ENCODE data around the gene COL27A1. TPM values are rescaled to one million over a fixed set of nuclear protein-coding genes. Genes with fewer than 3 reads are reported as not detected.

The COL27A1 gene
- polyA plus RNA-seq, 1 of the 3 experiments (the other 2 are of a cell fraction), result 8.7 TPM

DNA sequence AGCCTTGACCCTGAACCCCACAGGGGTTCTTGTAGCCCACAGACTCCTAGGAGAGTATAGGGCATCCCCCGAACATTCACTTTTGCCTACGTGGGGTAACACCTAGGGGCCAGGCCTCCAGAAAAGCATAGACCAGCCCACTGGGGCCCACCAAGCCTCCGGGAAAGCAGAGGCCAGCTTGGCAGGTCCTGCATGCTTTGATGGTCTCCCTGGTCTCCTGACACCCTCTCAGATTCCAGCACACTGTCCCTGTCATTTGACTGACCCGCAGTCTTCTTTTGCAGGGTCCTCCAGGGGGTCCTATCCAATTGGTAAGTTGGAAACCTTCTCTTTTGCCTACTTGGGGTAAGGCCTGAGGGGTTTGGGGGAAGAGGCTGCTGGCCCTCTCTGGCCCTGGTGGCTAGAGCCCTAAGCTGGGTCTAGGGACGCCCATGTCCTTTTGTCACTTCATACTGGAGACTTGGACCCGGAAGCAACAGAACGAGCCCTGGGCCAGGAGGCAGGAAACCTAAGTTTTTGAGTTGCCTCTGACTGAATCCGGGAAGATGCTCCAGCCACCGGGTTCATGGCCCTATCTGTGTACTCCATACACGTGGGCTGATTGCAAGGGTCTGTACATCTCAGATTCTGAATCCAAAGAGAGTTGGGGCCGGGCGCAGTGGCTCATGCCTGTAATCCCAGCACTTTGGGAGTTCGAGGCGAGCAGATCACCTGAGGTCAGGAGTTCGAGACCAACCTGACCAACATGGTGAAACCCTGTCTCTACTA is 146.6 kb downstream of the COL27A1 start:
- Histone ChIP-seq H3K9ac (no peak overlapping the region), H2AFZ (ENCODE audit: low read depth) (no peak overlapping the region), H3K9me2 (no peaks in the 10 kb centered on the region), H3K79me2 (ENCODE audit: insufficient read depth) (no peaks in the 10 kb centered on the region), H3K4me1 (ENCODE audit: control insufficient read depth in 1 of 2, insufficient read depth in 2 of 2, low read depth in 1 of 2, low read length in 1 of 2) (peaks cover 0 to 5% of the 10 kb centered on the region in 2 experiments; a peak in 1 of 4 replicates), H3K27me3 (ENCODE audit: insufficient read depth) (no peaks in the 10 kb centered on the region), H3K27ac (ENCODE audit: low read depth in 2 of 2, low read length in 1 of 2) (no peak overlapping the region), H3K36me3 (replicated peaks in 1 of 2; ENCODE audit: control insufficient read depth in 1 of 2, insufficient read depth in 2 of 2, low read length in 1 of 2) (peaks cover 0 to 22% of the 10 kb centered on the region in 2 experiments), H3K9me3 (no peaks in the 10 kb centered on the region), H3K4me2 (no peak overlapping the region), H3K4me3 (ENCODE audit: low read depth in 2 of 2, low read length in 1 of 2) (no peak overlapping the region), H4K20me1 (ENCODE audit: insufficient read depth) (no peaks in the 10 kb centered on the region), H3F3A (replicated peaks; ENCODE audit: insufficient read depth) (peaks cover 6% of the 10 kb centered on the region)
- no peak for DNase-seq
- TF ChIP-seq MXI1 (IDR thresholded peaks at IDR 0.05; ENCODE audit: low read depth, low read length) (no peak), EZH2phosphoT487 (IDR thresholded peaks at IDR 0.05; ENCODE audit: borderline replicate concordance, low read depth) (no peak), CHD2 (IDR thresholded peaks at IDR 0.05; ENCODE audit: low read length, partially characterized antibody) (no peak), YY1 (IDR thresholded peaks at IDR 0.05; ENCODE audit: low read depth) (no peak), FOXJ3 (CRISPR knock-in tag; IDR thresholded peaks at IDR 0.05) (no peak), SIN3A (IDR thresholded peaks at IDR 0.05; ENCODE audit: borderline replicate concordance, low read depth, low read length) (no peak), FOSL2 (IDR thresholded peaks at IDR 0.05; ENCODE audit: borderline replicate concordance, low read depth) (no peak), TEAD4 (IDR thresholded peaks at IDR 0.05; ENCODE audit: borderline replicate concordance, insufficient read depth) (no peak), GATA2 (CRISPR knock-in tag; IDR thresholded peaks at IDR 0.05) (no peak), RAD21 (IDR thresholded peaks at IDR 0.05; ENCODE audit: low read length) (no peak), RFX5 (IDR thresholded peaks at IDR 0.05; ENCODE audit: low read length) (no peak)
- TF ChIP-seq, protein P1, sequence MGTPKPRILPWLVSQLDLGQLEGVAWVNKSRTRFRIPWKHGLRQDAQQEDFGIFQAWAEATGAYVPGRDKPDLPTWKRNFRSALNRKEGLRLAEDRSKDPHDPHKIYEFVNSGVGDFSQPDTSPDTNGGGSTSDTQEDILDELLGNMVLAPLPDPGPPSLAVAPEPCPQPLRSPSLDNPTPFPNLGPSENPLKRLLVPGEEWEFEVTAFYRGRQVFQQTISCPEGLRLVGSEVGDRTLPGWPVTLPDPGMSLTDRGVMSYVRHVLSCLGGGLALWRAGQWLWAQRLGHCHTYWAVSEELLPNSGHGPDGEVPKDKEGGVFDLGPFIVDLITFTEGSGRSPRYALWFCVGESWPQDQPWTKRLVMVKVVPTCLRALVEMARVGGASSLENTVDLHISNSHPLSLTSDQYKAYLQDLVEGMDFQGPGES (IDR thresholded peaks at IDR 0.05; ENCODE audit: low read depth, low read length), result no peak
- TF ChIP-seq, protein P2, sequence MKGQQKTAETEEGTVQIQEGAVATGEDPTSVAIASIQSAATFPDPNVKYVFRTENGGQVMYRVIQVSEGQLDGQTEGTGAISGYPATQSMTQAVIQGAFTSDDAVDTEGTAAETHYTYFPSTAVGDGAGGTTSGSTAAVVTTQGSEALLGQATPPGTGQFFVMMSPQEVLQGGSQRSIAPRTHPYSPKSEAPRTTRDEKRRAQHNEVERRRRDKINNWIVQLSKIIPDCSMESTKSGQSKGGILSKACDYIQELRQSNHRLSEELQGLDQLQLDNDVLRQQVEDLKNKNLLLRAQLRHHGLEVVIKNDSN (IDR thresholded peaks at IDR 0.05; ENCODE audit: borderline replicate concordance, low read depth), result no peak
- TF ChIP-seq, protein P3, sequence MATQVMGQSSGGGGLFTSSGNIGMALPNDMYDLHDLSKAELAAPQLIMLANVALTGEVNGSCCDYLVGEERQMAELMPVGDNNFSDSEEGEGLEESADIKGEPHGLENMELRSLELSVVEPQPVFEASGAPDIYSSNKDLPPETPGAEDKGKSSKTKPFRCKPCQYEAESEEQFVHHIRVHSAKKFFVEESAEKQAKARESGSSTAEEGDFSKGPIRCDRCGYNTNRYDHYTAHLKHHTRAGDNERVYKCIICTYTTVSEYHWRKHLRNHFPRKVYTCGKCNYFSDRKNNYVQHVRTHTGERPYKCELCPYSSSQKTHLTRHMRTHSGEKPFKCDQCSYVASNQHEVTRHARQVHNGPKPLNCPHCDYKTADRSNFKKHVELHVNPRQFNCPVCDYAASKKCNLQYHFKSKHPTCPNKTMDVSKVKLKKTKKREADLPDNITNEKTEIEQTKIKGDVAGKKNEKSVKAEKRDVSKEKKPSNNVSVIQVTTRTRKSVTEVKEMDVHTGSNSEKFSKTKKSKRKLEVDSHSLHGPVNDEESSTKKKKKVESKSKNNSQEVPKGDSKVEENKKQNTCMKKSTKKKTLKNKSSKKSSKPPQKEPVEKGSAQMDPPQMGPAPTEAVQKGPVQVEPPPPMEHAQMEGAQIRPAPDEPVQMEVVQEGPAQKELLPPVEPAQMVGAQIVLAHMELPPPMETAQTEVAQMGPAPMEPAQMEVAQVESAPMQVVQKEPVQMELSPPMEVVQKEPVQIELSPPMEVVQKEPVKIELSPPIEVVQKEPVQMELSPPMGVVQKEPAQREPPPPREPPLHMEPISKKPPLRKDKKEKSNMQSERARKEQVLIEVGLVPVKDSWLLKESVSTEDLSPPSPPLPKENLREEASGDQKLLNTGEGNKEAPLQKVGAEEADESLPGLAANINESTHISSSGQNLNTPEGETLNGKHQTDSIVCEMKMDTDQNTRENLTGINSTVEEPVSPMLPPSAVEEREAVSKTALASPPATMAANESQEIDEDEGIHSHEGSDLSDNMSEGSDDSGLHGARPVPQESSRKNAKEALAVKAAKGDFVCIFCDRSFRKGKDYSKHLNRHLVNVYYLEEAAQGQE (IDR thresholded peaks at IDR 0.05; ENCODE audit: low read depth, low read length), result no peak
- TF ChIP-seq, protein P4, sequence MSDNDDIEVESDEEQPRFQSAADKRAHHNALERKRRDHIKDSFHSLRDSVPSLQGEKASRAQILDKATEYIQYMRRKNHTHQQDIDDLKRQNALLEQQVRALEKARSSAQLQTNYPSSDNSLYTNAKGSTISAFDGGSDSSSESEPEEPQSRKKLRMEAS (IDR thresholded peaks at IDR 0.05; ENCODE audit: low read depth), result no peak
- 83% methylated on average over 11 of the region's 15 CpGs for WGBS (ENCODE audit: low lambda C conversion rate)
- ChIA-PET CTCF (no interaction called here), POLR2A (no interaction called here)
